GM12864 (cell line): ENCODE data around the gene PNPLA8.
"Not testable (repeated sequence)": the region's sequence is repeated elsewhere in the genome, so short reads cannot be mapped to it uniquely, and the experiment has no call there.

Experiments
- DNase-seq: peaks from one replicate; pipeline ENCODE4 v3.0.0-alpha.2; 2011; ENCODE audit warnings: low read depth
- H3K4me3 ChIP-seq: 2 replicates; pipeline ENCODE4 v1.5.1; 2011; ENCODE audit warnings: mild to moderate bottlenecking, low read depth, low read length, control low read depth
- CTCF ChIP-seq: IDR thresholded peaks from 2 replicates; pipeline ENCODE4 v1.5.1; 2011; ENCODE audit warnings: low read depth, mild to moderate bottlenecking, moderate library complexity, low read length, control low read depth, inconsistent platforms; ENCODE audit errors: missing control alignments

Gene PNPLA8

GRCh38 chr7:108467391-108467790, 58.5 kb downstream of the PNPLA8 start:
- no peak overlapping the region for H3K4me3 ChIP-seq
- no peak for TF ChIP-seq CTCF
- no peak for DNase-seq

GRCh38 chr7:108466322-108466721, 59.6 kb downstream of the PNPLA8 start:
- DNase-seq, H3K4me3 ChIP-seq: not testable (repeated sequence)

DNA sequence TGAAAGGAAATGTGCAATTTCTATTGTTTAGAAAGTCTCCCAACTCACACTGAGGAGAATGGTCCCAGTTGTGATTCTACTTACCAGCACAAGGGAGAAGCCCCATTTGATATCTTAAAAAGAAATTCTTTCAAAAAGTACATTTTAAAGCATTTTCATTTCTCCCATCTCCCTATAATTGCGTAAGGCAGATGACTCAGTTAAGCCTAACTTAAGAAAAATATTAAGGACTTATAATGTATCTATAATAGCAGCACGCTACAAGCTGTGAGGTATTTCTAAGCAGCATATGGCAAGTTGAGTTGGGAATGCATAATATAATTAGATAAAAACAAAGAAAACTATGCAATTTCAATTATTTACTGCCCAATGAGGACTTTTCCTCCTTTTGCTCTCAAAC, 61.2 kb downstream of the PNPLA8 start:
- no peak for DNase-seq
- no peak for TF ChIP-seq CTCF
- H3K4me3 ChIP-seq = no peak overlapping the region

DNA sequence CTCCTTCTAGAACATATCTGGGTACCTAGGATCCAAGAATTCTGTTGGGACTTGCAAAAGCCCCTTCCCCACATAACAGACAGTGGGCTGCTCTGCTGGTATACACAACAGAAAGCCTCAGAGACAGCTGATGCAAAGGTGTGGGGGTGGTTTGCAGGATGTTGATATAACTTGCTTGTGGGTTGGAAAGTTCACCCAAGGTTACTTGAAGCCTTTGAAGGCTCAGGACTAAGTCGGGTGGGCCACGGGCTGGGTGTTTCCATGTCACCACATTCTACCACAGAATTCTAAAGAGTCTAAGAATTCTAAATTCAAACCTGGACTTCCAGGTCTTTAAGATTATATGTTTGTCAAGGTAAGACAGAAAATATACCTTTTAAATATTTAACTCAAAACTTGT, 62.3 kb downstream of the PNPLA8 start:
- TF ChIP-seq CTCF = no peak
- no peak for DNase-seq
- H3K4me3 ChIP-seq = no peak overlapping the region

- no peak for DNase-seq
- TF ChIP-seq CTCF = no peak
- H3K4me3 ChIP-seq = no peak overlapping the region
These were observed 64.1 kb downstream of the PNPLA8 start for GRCh38 chr7:108461840-108462239.

DNA sequence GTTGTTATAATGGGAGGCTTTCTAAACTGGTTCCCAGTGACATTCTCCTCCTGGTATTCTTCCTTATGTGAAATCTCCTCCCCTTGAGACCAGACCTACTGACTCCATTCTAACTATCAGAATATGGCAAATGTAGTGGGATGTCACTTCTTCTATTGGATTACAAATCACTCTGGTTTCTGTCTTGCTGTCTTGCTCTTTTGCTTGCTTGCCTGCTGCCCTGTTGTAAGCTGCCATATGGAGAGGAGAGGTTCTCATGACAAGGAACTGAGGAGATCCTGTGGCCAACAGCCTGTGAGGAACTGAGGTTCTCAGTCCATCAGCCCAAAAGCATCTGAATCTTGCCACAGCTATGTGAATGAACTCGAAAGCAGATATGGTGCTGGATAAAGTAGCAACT, 65.0 kb downstream of the PNPLA8 start:
- no peak overlapping the region for H3K4me3 ChIP-seq
- TF ChIP-seq CTCF = no peak
- DNase-seq = no peak

DNA sequence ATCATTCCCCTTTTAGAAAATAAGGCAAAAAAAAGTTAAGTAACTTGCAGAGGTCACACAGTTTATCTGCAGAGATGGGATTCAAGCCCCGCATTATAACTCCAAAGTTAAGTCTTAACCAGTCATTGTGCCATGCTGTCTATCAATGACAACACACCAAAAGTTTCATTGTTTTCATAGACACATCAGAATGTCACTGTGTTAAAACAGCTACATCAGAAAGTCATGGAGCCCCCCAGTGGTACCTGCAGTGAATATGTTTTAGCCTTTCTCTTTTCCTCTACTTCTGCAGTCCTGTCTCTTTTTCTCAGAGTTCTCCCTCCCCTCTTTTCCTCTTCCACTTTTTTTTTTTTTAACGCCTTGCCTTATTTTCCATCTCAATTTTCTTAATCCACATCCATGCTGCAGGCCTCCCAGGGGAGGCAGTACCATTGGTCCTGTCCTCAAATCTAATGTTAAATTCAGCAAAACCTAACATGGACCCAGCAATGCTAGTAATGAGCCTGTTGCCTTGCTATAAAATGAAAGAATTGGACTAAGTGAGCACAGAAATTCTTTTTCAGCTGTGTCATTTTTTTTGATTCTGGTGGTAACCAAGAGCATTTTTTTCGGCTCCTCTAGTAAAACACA, 65.9 kb downstream of the PNPLA8 start:
- DNase-seq = no peak
- H3K4me3 ChIP-seq = no peak overlapping the region
- peak; percentile 57 for TF ChIP-seq CTCF
